ENCODE data around the gene ELOVL3.
"Not testable (repeated sequence)": the region's sequence is repeated elsewhere in the genome, so short reads cannot be mapped to it uniquely, and the experiment has no call there.

The ELOVL3 gene

GRCh38 chr10:102225646-102226541 lies at the start of gene ELOVL3:
TSS of gene ELOVL3 (plus strand) at chr10:102226299. CDS start at chr10:102226549, 250 bp downstream.
- DNase-seq (ENCODE audit: low spot score): peak; percentile 96
- no peak for TF ChIP-seq CTCF (IDR thresholded peaks at IDR 0.05; ENCODE audit: borderline replicate concordance, control extremely low read depth, extremely low read depth, insufficient read depth, missing control alignments)
- in situ Hi-C loops (cut with MboI; ENCODE audit: low sequenced_read_pairs, unreplicated experiment): loop anchor here (10.0 to 25.0 kb wide), 2 partner anchors 61 to 361 kb away; no protein-coding TSS in a partner anchor

- DNase-seq (ENCODE audit: low spot score): no peak
- no peak for TF ChIP-seq CTCF (IDR thresholded peaks at IDR 0.05; ENCODE audit: borderline replicate concordance, control extremely low read depth, extremely low read depth, insufficient read depth, missing control alignments)
- in situ Hi-C loops (cut with MboI; ENCODE audit: low sequenced_read_pairs, unreplicated experiment): no loop called here
Measured at GRCh38 chr10:102184606-102185005, 41.5 kb upstream of the ELOVL3 start.

GRCh38 chr10:102185272-102185671 lies 40.8 kb upstream of the ELOVL3 start:
- TF ChIP-seq CTCF (IDR thresholded peaks at IDR 0.05; ENCODE audit: borderline replicate concordance, control extremely low read depth, extremely low read depth, insufficient read depth, missing control alignments): no peak
- in situ Hi-C loops (cut with MboI; ENCODE audit: low sequenced_read_pairs, unreplicated experiment): no loop called here
- DNase-seq (ENCODE audit: low spot score): no peak

GRCh38 chr10:102185811-102186527 lies 40.1 kb upstream of the ELOVL3 start:
- DNase-seq (ENCODE audit: low spot score): no peak
- in situ Hi-C loops (cut with MboI; ENCODE audit: low sequenced_read_pairs, unreplicated experiment): no loop called here
- TF ChIP-seq CTCF (IDR thresholded peaks at IDR 0.05; ENCODE audit: borderline replicate concordance, control extremely low read depth, extremely low read depth, insufficient read depth, missing control alignments): no peak

GRCh38 chr10:102188298-102188940 lies 37.7 kb upstream of the ELOVL3 start:
- TF ChIP-seq CTCF (IDR thresholded peaks at IDR 0.05; ENCODE audit: borderline replicate concordance, control extremely low read depth, extremely low read depth, insufficient read depth, missing control alignments): no peak
- in situ Hi-C loops (cut with MboI; ENCODE audit: low sequenced_read_pairs, unreplicated experiment): no loop called here
- no peak for DNase-seq (ENCODE audit: low spot score)

GRCh38 chr10:102188941-102189898 lies 36.9 kb upstream of the ELOVL3 start:
- peak; percentile 60 for DNase-seq (ENCODE audit: low spot score)
- in situ Hi-C loops (cut with MboI; ENCODE audit: low sequenced_read_pairs, unreplicated experiment): not testable (repeated sequence)

Data from GM13976 (cell line).